SIG-M5 treated with dmso at 0.1 percent for 504 hours (cell line): ENCODE measurements around the gene ST3GAL5.
"Not testable (repeated sequence)": the region's sequence is repeated elsewhere in the genome, so short reads cannot be mapped to it uniquely, and the experiment has no call there.

Experiments used
- DNase-seq: peaks from one replicate; lab custom pipeline; 2025; ENCODE audit not compliant: unreplicated experiment; lab: John Stamatoyannopoulos, UW

ST3GAL5 gene

DNA sequence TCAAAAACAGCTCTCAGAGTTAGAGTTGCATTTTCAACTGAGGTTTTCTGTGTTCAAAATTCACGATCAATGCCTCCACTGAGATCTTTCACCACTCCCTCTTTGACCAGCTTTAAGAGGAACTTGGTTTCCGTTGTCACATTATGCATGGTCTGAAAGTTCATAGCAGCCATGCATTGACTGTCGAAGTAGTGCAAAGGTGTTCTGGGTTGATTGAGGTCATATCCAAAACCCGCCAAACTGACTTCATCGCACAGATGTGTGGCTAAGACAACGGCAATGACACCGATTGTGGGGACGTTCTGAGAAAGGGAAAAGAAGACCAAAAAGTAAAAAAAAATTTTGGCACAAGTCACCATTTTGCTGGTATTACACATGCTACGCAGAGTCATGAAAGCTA is 48.7 kb downstream of the ST3GAL5 start:
- DNase-seq: peak; percentile 19

DNA sequence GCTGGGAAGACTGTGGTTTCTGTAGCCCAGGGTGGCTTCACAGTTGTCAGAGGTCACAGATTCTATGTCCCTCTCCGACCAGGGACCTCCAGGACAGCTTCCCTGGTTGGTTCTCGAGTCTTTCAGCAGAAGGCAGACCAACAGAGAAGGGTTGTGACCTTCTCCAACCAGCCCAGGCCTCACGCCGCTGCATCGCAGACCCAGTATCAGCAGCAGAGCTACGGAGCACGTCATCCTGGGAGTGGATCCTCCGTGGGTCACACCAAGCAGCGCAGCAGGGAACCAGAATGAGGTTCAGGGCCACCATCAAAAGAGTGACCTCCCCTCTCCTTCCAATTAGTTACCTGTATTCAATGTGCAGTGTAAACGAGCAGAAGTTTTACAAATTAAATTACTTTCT is 49.3 kb downstream of the ST3GAL5 start:
- DNase-seq: no peak

DNA sequence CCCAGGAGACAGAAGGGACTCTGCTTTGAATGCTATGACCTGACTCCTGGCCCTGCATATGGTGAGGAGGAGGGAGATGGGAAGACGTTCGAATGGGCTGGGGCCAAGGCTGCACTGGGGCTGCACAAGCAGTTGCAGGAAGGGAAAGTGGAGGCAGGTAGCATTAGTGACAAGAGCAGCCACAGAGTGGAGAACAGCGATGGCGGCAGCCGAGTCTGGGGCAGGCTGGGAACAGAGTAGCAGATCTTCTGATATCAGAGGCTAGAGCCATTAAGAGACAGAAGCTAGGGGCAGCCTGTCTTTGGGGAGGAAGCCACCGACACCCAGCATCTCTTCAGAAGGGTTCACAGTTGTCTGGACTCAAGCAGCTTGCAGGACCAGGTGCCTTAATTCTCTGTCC is 50.1 kb downstream of the ST3GAL5 start:
- no peak for DNase-seq

DNA sequence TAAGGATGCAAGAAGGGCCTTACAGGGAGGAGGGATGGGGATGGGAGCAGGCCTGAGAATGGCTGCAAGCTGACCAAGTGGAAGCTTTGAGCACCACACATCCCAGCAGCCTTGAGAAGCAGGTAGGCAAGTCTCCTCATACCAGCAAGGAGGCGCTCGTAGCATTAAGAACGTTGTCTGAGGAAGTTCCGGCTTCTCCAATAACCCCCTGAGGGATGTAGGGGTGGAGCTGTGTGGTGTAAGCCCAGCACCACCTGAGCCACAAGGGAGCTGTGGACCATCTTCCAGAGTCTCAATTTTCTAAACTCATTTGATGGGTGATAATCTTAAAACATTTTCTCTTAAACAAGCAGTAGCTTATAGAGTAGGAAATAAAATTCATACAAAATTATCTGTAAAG is 50.6 kb downstream of the ST3GAL5 start:
- no peak for DNase-seq

DNA sequence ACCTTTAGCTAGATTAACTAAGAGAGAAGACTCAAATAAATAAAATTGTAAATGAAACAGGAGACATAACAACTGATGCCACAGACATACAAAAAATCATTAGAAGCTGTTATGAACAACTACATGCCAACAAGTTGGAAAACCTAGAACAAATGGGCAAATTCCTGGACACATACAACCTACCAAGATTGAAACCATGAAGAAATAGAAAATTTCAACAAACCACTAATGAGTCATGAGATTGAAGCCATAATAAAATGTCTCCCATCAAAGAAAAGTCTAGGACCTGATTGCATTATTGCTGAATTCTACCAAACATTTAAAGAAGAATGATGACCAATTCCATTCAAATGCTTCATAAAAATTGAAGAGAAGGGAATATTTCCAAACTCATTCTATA is 54.3 kb downstream of the ST3GAL5 start:
- no peak for DNase-seq

DNA sequence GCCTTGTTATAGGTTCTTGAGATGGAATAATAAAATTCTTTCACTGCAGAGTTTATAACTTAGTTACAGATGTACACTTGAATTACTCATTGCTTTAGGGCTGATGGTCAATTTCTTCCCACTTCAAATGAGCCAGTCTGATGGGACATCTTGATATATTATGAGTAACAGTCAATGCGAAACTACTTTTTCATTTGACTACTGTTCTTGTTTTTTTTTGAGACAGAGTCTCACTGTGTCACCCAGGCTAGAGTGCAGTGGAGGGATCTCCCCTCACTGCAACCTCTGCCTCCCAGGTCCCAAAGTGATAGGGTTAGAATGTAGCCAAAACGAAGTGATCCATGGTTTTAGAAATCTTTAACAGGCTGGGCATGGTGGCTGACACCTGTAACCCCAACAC is 57.1 kb downstream of the ST3GAL5 start:
- DNase-seq: no peak

DNA sequence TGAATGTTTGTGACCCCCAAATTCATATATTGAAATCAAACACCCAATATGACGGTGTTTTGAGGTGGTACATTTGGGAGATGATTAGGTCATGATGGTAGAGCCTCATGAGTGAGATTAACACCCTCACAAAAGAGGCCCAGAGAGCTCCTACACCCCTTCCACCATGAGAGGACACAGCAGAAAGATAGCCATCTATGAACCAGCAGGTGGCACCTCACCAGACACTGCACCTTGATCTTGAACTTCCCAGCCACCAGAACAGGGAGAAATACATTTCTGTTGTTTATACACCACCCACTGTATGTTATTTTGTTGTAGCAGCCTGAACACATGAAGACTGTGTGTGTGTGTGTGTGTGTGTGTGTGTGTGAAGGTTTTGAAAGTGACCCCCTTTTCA is 58.1 kb downstream of the ST3GAL5 start:
- no peak for DNase-seq

DNA sequence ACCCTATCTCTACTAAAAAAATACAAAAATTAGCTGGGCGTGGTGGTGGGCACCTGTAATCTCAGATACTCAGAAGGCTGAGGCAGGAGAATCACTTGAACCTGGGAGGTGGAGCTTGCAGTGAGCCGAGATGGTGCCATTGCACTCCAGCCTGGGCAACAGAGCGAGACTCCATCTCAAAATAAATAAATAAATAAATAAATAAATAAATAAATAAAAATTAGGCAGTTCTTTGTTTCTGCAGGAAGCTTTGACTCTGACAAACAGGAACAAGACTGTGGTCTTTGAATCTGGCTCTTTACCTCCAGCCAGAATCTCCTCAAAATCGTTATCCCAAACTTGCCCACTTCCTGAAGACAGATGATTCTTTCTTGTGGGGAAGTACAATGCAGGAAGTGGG is 59.4 kb downstream of the ST3GAL5 start:
- not testable (repeated sequence) for DNase-seq

DNA sequence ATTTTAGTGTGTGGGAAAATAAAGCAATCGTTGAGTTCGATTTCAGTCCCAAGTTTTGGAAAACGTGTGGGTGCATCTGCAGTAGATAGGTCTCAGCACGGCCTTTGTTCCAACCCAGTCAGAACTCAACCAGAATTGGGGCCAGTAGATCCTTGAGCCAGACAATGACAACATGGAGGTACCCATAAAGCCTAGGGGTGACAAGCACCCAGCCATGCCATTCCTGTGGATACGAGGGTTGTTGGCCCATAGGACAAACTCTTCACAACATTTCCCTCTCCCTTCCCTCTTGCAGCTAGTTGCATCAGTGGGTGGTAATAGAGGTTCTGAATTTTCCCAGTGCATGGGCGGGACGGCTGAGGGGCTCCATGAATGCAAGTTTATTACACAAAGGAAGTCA is 60.1 kb downstream of the ST3GAL5 start:
- no peak for DNase-seq

DNA sequence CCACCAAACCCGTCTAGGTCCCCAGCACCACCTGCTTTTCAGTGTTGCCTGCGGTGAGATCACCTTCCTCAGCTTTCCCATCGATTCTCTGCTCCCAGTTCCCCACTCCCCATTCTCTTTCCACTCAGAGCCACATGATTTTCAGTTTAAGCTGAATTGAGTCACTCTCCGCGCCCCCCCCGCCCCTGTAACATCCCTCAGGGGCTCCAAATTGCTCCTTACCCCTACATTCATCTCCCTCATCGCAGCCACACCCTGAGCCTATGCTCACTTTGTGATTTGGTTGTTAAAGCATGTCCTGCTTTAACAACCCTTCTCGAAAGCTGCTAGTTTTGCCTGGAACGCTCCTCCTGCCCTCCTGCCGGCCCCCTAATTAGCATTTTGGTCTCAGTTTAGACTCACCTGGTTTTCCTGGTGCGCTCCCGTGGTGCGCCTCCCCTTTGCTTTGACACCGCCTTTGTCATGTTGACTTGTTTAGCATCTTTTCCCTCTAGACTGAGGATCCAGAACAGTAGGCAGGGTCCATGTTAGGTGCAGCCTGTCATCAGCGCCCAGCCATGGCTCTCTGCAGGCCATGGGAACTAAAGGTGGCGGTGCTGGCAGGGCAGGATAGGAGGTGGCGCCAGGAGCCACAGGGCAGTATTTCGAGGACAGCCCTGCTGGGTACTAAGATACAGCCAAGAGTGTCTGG is 60.8 kb downstream of the ST3GAL5 start:
- no peak for DNase-seq

DNA sequence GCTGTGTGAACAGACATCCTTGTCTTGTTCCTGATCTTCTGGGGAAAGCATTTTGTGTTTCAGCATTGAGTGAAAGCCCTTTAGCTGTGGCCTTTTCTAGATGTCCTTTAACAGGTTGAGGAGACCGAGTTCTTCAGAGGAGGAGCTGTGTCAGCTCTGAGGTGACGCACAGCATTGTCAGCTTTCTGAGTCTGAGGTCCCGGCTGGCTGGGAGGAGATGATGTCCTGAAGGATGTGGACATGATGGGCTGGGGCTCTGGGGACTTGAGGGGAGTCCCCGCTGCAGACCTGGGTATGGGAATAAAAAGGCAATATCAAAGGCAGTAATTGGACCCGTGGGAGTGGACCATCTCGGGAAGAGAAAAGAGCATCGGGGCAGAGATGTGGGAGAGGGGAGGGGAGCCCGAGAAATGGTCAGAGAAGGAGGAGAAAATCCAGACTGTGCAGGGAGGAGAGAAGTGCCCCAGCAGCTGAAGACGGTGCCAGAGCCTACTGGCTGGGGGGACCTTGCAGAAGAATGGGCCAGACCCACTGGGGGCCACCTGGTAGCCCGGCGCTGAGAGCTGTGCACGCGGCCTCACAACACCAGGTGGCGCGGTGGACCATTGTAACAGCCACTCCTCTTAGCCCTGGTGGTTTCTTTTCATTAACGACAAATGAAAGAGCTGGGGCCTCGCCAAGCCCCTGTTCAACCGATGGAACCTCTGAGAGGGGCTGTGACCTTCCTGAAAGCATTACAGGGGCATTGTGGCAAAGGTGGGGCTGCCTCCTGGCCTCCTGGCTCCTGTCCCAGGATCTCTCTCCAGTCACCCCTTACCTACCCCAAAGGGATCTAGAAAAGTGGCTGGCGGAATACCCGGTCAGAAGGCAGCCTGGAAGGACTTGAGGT is 61.6 kb downstream of the ST3GAL5 start:
- peak; percentile 76 for DNase-seq

DNA sequence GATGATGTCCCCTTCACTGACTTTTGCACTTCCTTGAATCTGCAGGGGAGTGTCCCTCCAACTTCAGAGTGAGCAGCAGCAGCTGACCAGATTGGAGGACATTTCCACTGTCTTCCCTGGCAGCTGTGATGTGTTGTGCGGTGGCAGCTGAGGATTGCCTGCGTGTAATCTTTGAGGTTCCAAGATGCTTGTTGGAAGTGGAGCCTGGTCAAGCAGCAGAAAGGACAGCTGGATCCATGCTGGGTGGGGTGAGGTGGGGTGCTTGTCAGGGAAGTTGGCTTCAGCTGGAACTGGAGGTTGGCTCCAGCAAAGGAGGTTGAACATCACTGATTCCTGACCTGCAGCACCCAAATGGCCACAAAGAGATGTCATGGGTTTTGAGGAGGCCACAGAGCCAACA is 64.8 kb downstream of the ST3GAL5 start:
- no peak for DNase-seq

DNA sequence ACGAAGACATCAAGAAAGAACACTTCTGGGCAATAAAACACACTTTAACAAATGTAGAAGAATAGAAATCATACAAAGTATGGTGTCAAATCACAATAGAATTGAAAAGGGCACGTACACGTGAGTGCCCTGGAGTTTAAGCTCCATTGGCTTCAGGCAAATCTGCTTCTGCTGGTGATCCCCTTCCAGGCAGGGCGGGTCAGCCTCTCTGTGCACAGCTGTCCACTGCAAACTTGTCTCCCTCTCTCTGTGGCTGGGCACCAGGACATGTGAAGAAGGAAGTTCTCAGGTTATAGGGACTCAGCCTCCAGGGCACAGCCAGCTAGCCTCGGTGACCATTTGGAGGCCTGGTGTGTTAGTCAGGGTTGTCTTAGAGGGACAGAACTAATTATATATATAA is 66.0 kb downstream of the ST3GAL5 start:
- DNase-seq: no peak

DNA sequence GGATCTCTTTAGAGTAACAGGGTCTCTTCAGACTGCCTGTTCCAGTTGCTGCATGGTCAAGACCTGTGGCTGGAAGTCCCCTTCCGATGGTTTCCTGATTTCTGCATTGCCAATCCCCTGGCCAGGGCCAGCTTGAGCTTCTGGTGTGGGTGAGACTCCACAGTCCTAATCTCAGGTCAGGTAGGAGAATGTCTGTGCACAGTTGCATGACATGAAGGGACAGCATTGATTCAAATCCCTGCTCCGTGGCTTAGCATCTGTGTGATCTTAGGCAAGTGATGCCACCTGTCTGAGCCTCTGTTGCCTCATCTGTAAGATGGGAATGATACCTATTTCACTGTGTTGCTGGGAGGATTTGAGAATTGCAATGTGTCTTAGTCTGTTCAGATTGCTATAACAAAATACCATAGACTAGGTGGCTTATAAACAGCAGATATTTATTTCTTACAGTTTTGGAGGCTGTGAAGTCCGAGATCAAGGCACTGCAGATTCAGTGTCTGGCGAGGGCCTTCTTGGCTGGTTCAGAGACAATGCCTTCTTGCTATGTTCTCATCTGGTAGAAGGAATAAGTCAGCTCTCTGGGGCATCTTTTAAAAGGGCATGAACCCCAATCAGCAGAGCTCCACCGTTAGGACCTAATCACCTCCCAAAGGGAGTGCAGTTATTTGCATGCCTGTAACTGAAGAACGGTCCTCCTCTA is 68.8 kb downstream of the ST3GAL5 start:
- no peak for DNase-seq

DNA sequence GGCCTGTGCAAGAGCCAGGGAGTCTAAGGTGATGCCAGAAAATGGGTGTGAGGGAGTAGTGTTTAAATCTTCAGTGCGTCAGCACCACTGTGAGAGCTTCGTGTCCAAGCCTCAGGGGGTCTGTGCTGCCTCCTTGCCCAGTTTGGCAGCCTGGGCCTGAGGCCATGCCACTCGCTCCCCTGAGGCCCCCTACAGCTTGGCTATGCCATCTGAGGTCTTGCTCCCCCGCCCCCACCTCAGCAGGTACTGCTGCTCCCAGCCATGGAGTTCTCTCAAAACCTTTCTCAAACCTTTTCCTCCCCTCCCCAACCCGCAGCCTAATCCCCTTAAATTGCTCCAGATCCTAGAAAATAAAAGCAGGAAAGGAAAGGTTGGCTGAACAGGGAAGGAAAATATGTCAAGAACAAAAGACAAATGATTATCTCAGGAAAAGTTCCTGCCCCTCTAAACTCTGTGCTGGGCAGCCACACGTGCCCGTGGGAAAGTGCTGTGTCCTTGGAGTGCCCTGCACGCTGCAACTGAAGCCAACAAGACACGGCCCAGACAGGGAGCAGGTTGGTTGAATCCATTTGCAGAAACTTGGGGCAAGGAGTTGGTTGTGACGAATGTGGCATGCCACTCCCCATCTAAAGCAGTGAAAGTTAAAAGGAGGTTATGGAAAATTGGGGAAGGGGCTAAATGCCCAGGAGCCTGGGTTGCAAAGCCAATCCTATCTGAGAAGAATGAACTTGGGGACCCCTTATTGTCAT is 73.8 kb downstream of the ST3GAL5 start:
- no peak for DNase-seq

DNA sequence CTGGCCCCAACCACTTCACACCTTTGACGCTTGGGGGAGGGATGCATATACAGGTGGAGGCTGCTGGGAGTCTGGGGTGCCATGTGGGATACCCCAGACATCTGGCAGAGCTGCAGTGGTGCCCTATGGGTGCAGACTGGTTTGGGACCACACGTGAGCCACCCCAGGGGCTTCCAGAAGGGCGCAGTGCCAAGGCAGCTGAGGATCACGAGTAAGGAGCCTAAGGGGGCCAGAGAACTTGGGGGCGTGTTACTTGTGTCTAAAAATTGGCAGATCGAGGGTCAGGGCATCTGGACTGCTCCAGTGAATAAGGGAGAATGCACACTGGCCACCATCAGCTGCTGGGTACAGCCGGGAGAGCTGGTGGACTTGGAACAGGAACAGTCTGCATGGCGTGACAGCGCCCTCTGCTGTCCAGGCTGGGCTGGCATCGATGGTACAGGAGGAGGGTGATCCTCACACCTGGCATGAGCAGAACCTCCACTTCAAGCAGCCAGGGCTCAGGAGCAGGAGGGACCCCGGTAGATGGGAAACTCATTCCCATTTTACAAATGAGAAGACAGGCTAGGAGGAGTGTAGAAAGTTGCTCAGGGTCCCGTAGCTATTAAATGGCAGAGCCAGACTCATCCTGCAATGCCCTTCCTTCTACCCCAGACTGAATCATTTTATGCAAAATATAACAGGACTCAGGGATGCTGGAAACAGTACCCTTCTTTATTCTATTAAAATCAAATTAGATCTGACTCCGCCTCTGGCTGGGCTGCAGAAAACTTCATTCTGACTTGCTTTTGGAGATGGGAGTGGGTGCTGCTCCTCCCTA is 74.6 kb downstream of the ST3GAL5 start:
- peak; percentile 72 for DNase-seq

DNA sequence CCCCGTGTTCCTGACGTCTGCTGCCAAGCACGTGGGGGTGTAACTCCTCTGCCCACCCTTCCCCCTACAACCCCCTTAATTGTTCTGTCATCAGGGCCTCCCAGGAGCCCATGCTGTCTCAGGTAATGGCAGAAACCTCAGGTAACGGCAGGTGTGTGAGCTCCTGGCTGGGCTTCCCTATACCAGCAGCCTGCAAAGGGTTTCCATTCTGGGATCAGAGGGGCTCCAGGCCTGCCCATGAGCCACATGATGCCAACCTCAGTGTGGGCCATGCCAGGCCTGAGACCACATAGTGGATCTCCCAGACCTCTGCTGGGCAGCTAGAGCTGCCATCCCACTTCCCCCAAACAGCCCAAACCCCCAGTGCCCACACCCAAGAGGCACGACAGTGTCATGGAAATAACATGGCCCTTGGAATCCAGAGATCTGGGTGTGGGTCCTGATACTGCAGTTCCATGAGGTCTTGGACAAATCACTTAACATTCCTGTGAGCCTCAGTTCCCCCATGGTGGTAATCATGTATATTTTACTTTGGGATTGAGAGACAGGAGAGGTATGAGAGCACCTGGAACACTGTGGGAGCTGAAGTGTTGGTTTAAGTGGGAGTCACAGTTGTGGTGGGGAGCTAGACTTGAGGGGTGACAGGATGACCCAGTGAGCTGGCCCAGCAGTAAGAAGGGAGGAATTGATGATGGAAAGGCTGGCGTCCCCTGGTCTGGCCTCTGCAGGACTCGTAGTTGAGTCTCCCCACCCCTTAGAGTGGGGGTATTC is 75.4 kb downstream of the ST3GAL5 start:
- DNase-seq: no peak

DNA sequence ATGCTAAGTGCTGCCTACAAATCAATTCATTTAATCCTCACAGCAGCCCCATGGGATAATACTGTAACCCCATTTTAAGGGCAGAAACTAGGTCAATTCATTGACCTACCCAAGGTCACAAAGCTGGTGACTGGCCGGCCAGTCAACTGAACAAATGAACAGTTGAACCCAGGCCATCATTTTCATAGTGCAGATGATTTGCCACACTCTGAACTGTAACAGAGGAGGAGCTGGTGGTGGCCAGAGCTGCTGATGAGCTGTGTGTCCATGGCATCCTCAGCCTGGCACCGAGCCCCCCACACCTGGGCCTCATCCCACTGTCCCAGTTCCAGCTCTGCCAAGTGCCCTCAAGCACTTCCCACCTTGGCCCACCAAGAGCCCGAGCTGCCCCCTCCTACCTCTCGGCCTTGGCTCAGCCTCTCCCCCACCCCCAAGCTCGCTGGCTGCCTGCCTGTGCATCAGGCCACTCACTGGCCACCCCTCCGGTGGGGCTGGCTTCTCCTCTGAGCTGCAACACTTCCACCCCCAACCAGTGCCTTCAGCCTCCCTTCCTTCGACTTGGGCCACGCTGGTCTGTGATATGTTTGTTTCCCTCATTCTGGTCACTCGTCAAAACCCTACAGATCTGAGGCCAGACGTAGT is 76.6 kb downstream of the ST3GAL5 start:
- no peak for DNase-seq
